Measurements from ENCODE around the gene TNIK.

DNA sequence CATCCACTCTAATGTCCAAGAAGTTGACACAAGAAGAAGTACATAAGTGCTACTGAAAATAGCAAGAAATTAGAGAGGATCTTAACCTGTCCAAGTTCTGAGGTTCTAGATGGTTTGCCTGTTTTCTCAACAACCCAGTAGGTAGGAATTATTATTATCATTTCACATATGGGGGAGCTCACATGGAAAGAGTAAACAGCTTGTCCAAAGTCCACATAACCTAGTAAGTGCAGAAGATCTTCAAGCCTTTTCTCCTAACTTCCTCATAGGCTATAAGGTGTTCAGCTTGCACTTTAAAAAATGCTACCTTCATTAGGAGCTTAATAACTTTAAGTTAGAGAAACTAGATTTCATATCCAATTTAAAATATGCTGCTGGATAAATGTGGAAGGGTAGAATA, 436.6 kb downstream of the TNIK start:
- TF ChIP-seq POLR2A (IDR thresholded peaks at IDR 0.05; ENCODE audit: low read depth, low read length) (no peak), POLR2AphosphoS5 (IDR thresholded peaks at IDR 0.05; ENCODE audit: low read depth, low read length) (no peak), TAF1 (IDR thresholded peaks at IDR 0.05; ENCODE audit: borderline replicate concordance, low read depth, low read length) (no peak)

Data from GM12892 (cell line).